Endodermal cell (in vitro differentiated cells): Measurements from ENCODE around the gene KCNT1. TPM values are rescaled to one million over a fixed set of nuclear protein-coding genes. Genes with fewer than 3 reads are reported as not detected.

Source experiments
- DNase-seq: peaks from one replicate; pipeline ENCODE4 v3.0.0-alpha.2; 2017
- H3K27ac ChIP-seq: 2 replicates; pipeline ENCODE4 v1.5.1; 2013; ENCODE audit warnings: mild to moderate bottlenecking, low read depth, low read length, moderate library complexity
- H3K27me3 ChIP-seq: 2 replicates; pipeline ENCODE4 v1.6.1; 2013; ENCODE audit warnings: mild to moderate bottlenecking, low read length, moderate library complexity; ENCODE audit not compliant: insufficient read depth, control insufficient read depth, poor library complexity, severe bottlenecking
- H3K36me3 ChIP-seq: 2 replicates; pipeline ENCODE4 v1.7.0; 2013; ENCODE audit warnings: mild to moderate bottlenecking, low read length, moderate library complexity; ENCODE audit not compliant: control insufficient read depth, insufficient read depth
- H3K4me1 ChIP-seq: one replicate; pipeline ENCODE4 v1.7.0; 2013; ENCODE audit warnings: low read length; ENCODE audit not compliant: control insufficient read depth, insufficient read depth
- H3K4me3 ChIP-seq: 2 replicates; pipeline ENCODE4 v1.5.1; 2013; ENCODE audit warnings: mild to moderate bottlenecking, low read length, moderate library complexity
- H3K9ac ChIP-seq: 2 replicates; pipeline ENCODE4 v1.6.1; 2013; ENCODE audit warnings: mild to moderate bottlenecking, low read length, moderate library complexity; ENCODE audit not compliant: poor library complexity, severe bottlenecking; ENCODE audit errors: extremely low read depth
- H3K9me3 ChIP-seq: 2 replicates; pipeline ENCODE4 v1.6.1; 2013; ENCODE audit warnings: mild to moderate bottlenecking, low read length, moderate library complexity; ENCODE audit not compliant: control insufficient read depth
- H3K27ac Mint-ChIP-seq: 2 replicates; pipeline ENCODE4 v1.8.0; 2020; ENCODE audit warnings: mixed read lengths
- H3K27me3 Mint-ChIP-seq: 2 replicates; pipeline ENCODE4 v1.8.0; 2021; ENCODE audit warnings: mild to moderate bottlenecking, mixed read lengths; ENCODE audit not compliant: insufficient read depth
- H3K36me3 Mint-ChIP-seq: 2 replicates; pipeline ENCODE4 v1.8.0; 2020; ENCODE audit warnings: low read depth, mixed read lengths
- H3K4me1 Mint-ChIP-seq: 2 replicates; pipeline ENCODE4 v1.8.0; 2020; ENCODE audit warnings: mixed read lengths
- H3K4me3 Mint-ChIP-seq: 2 replicates; pipeline ENCODE4 v1.8.0; 2020; ENCODE audit warnings: mild to moderate bottlenecking, moderate library complexity, mixed read lengths
- H3K9me3 Mint-ChIP-seq: 2 replicates; pipeline ENCODE4 v1.8.0; 2020; ENCODE audit warnings: mild to moderate bottlenecking, mixed read lengths
- CTCF ChIP-seq: fragments of 200-600 bp; sonication (generic); conservative IDR thresholded peaks from 2 replicates; pipeline ENCODE4 v1.5.0; 2021; ENCODE audit warnings: antibody characterized with exemption, mild to moderate bottlenecking
- WGBS, 2 experiments: methylation state at CpG; one replicate each; pipeline versions ENCODE4 v1.1.5 to v1.1.7; 2013; ENCODE audit warnings: missing lambda C conversion rate in 2 of 2, mixed read lengths in 1 of 2; ENCODE audit not compliant: insufficient coverage in 1 of 2, insufficient read length in 1 of 2; 5-methylcytosine and 5-hydroxymethylcytosine counted together
- total RNA-seq, 2 donors: library from RNA; stranded (reverse); fragmentation: NEBNext Ultra II Directional in 1 of 2; extraction: Animal tissue kit (Norgen Biotek cat#: 25700) in 1 of 2; gene quantifications; 2 replicates in 1 of 2; 3 replicates in 1 of 2; pipeline ENCODE4 v1.2.1, GENCODE V29; 2021

KCNT1 gene
- total RNA-seq, 2 donors from 2014 or later = 0.15 TPM; not detected in 1

GRCh38 chr9:135712613-135713295 lies 10.8 kb downstream of the KCNT1 start:
- H3K9ac ChIP-seq = no peak overlapping the region
- no peak for TF ChIP-seq CTCF
- H3K4me1 Mint-ChIP-seq = no peaks in the 10 kb centered on the region
- no peaks in the 10 kb centered on the region for H3K9me3 Mint-ChIP-seq
- peak overlapping the region; percentile 18 for H3K4me3 Mint-ChIP-seq
- H3K9me3 ChIP-seq = no peaks in the 10 kb centered on the region
- H3K27ac Mint-ChIP-seq = no peak overlapping the region
- no peak overlapping the region for H3K4me3 ChIP-seq
- no peak for DNase-seq
- peaks cover 28% of the 10 kb centered on the region for H3K27me3 Mint-ChIP-seq
- 75 to 76% methylated on average over 14 to 15 of the region's 16 CpGs for WGBS, 2 experiments
- H3K27me3 ChIP-seq = peaks cover 40% of the 10 kb centered on the region
- H3K36me3 Mint-ChIP-seq = no peaks in the 10 kb centered on the region
- no peaks in the 10 kb centered on the region for H3K36me3 ChIP-seq
- no peaks in the 10 kb centered on the region for H3K4me1 ChIP-seq
- no peak overlapping the region for H3K27ac ChIP-seq

GRCh38 chr9:135714242-135715055 lies 12.5 kb downstream of the KCNT1 start:
- peaks cover 40% of the 10 kb centered on the region for H3K27me3 ChIP-seq
- H3K4me3 ChIP-seq = no peak overlapping the region
- no peaks in the 10 kb centered on the region for H3K4me1 Mint-ChIP-seq
- 3 to 7% methylated on average over 12 to 103 of the region's 103 CpGs for WGBS, 2 experiments
- H3K9me3 Mint-ChIP-seq = no peaks in the 10 kb centered on the region
- H3K9me3 ChIP-seq = no peaks in the 10 kb centered on the region
- peaks cover 28% of the 10 kb centered on the region for H3K27me3 Mint-ChIP-seq
- no peak overlapping the region for H3K9ac ChIP-seq
- peak overlapping the region; percentile 13 for H3K4me3 Mint-ChIP-seq
- no peaks in the 10 kb centered on the region for H3K36me3 ChIP-seq
- no peaks in the 10 kb centered on the region for H3K36me3 Mint-ChIP-seq
- H3K4me1 ChIP-seq = no peaks in the 10 kb centered on the region
- H3K27ac ChIP-seq = no peak overlapping the region
- no peak for TF ChIP-seq CTCF
- no peak overlapping the region for H3K27ac Mint-ChIP-seq
- peak; percentile 90 for DNase-seq

- H3K27ac Mint-ChIP-seq = no peak overlapping the region
- H3K4me3 ChIP-seq = no peak overlapping the region
- H3K36me3 ChIP-seq = no peaks in the 10 kb centered on the region
- no peak for TF ChIP-seq CTCF
- no peaks in the 10 kb centered on the region for H3K36me3 Mint-ChIP-seq
- peak overlapping the region; percentile 13 for H3K4me3 Mint-ChIP-seq
- 42 to 48% methylated on average over 14 to 23 of the region's 23 CpGs for WGBS, 2 experiments
- no peaks in the 10 kb centered on the region for H3K9me3 ChIP-seq
- no peaks in the 10 kb centered on the region for H3K4me1 ChIP-seq
- no peaks in the 10 kb centered on the region for H3K4me1 Mint-ChIP-seq
- no peak overlapping the region for H3K9ac ChIP-seq
- peaks cover 40% of the 10 kb centered on the region for H3K27me3 ChIP-seq
- peaks cover 28% of the 10 kb centered on the region for H3K27me3 Mint-ChIP-seq
- H3K9me3 Mint-ChIP-seq = no peaks in the 10 kb centered on the region
- DNase-seq = no peak
- H3K27ac ChIP-seq = no peak overlapping the region
Observed at GRCh38 chr9:135715056-135715595, 13.1 kb downstream of the KCNT1 start.
